Measurements from ENCODE around the gene PDCD2. TPM values are rescaled to one million over a fixed set of nuclear protein-coding genes. Genes with fewer than 3 reads are reported as not detected.
A peak's percentile ranks its signal among the peaks of the same experiment; 100 is the strongest.

The PDCD2 gene
- total RNA-seq, 1 experiment from 2014 or later = 43.1 TPM

GRCh38 chr6:170552765-170553533, 31.5 kb downstream of the PDCD2 start, which contains the start of gene PSMB1:
Gene PSMB1 (minus strand): TSS chr6:170553307. CDS start chr6:170553242, 65 bp downstream.
- Histone ChIP-seq H3K79me2 (ENCODE audit: low read depth) (peaks cover 88% of the 10 kb centered on the region), H3K27ac (peak within 1 kb of the TSS; percentile 85), H3K4me1 (replicated peaks; ENCODE audit: insufficient read depth) (peaks cover 37% of the 10 kb centered on the region), H2AFZ (peak within 1 kb of the TSS; percentile 96), H3F3A (ENCODE audit: insufficient read depth, low read depth) (peaks cover 11% of the 10 kb centered on the region; the same call in 1 of the 2 replicates), H3K36me3 (ENCODE audit: low read depth) (peaks cover 13% of the 10 kb centered on the region), H3K27me3 (ENCODE audit: insufficient read depth, low read depth) (no peaks in the 10 kb centered on the region), H3K4me2 (peak within 1 kb of the TSS; percentile 95), H3K9me2 (ENCODE audit: insufficient read depth) (no peaks in the 10 kb centered on the region), H3K4me3 (peak within 1 kb of the TSS; percentile 93), H3K9me3 (ENCODE audit: insufficient read depth, low read depth) (no peaks in the 10 kb centered on the region), H4K20me1 (ENCODE audit: insufficient read depth) (peaks cover 49% of the 10 kb centered on the region)
- no TSS peak for BruUV-seq (replicated peaks)
- peak; percentile 76 to 84 for DNase-seq
- TF ChIP-seq CTCF (conservative IDR thresholded peaks at IDR 0.05) (no peak), EZH2 (IDR thresholded peaks at IDR 0.05; ENCODE audit: low read depth) (no peak)
- CTCF ChIA-PET = no interaction called here
- POLR2A ChIA-PET (ENCODE audit: unreplicated experiment) = interaction anchor here (0.6 kb wide), 1 partner anchor 22 kb away, joined by 6 read pairs; no protein-coding TSS in a partner anchor
- intact Hi-C loops (cut with micrococcal nuclease; ENCODE audit: unreplicated experiment) = no loop called here

DNA sequence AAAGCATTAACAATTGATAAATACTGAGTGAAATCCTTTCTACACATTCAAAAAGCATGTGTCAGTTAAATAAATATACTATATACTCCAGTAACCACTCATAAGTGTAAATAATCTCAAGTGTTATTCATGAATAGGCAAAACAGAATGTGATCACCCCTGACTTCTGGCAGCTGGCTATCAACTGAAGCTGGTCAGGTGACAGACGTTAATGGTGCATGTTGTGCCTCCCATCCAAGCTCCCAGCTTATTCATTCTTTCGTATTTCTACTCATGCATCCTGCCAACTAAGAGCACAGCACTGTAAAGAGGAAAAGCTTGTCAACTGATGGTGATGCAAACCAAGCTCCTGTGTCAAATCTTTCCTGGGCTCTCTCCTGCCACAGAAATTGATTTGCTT, 39.0 kb downstream of the PDCD2 start:
- Histone ChIP-seq H3K79me2 (ENCODE audit: low read depth) (peaks cover 81% of the 10 kb centered on the region), H3K36me3 (ENCODE audit: low read depth) (peaks cover 68% of the 10 kb centered on the region)
- BruUV-seq (replicated peaks) = no TSS peak

More for the DNA sequence above, 39.0 kb downstream of the PDCD2 start:
- POLR2A ChIA-PET (ENCODE audit: unreplicated experiment) = no interaction called here
- no peaks in the 10 kb centered on the region for H3K27me3 ChIP-seq (ENCODE audit: insufficient read depth, low read depth)
- 0 out of 2 replicates have a peak, but pooled peaks cover 8% of the 10 kb centered on the region for H3K4me1 ChIP-seq (replicated peaks; ENCODE audit: insufficient read depth)
- intact Hi-C loops (cut with micrococcal nuclease; ENCODE audit: unreplicated experiment) = no loop called here
- no peak overlapping the region for H3K4me2 ChIP-seq
- H3K9me3 ChIP-seq (ENCODE audit: insufficient read depth, low read depth) = no peaks in the 10 kb centered on the region
- no peak overlapping the region for H2AFZ ChIP-seq
- H3K4me3 ChIP-seq = no peak overlapping the region
- peaks cover 10% of the 10 kb centered on the region; the same call in 1 of the 2 replicates for H3F3A ChIP-seq (ENCODE audit: insufficient read depth, low read depth)
- TF ChIP-seq CTCF (conservative IDR thresholded peaks at IDR 0.05) (no peak), EZH2 (IDR thresholded peaks at IDR 0.05; ENCODE audit: low read depth) (no peak)
- H3K9me2 ChIP-seq (ENCODE audit: insufficient read depth) = no peaks in the 10 kb centered on the region
- CTCF ChIA-PET = no interaction called here
- peaks cover 99% of the 10 kb centered on the region for H4K20me1 ChIP-seq (ENCODE audit: insufficient read depth)
- DNase-seq = no peak
- no peak overlapping the region for H3K27ac ChIP-seq

Data from PC-9 (cell line).